Sigmoid colon (tissue), 7 donors: ENCODE data around the gene UPK3B. TPM values are rescaled to one million over a fixed set of nuclear protein-coding genes. Genes with fewer than 3 reads are reported as not detected.
"Not testable (repeated sequence)": the region's sequence is repeated elsewhere in the genome, so short reads cannot be mapped to it uniquely, and the experiment has no call there.

ENCODE experiments used
- DNase-seq: peaks from one replicate; pipeline ENCODE4 v3.0.0-alpha.2; 2019
- H3K27ac ChIP-seq, 4 donors: fragments of 200-600 bp; sonication (generic); one replicate each; pipeline ENCODE4 v1.5.1; 2016 to 2019; ENCODE audit warnings: mild to moderate bottlenecking in 1 of 4
- H3K27me3 ChIP-seq, 3 donors: fragments of 200-600 bp; sonication (generic); one replicate each; pipeline ENCODE4 v1.5.1; 2019; ENCODE audit warnings: mild to moderate bottlenecking in 1 of 3
- H3K36me3 ChIP-seq, 4 donors: fragments of 200-600 bp; sonication (generic); one replicate each; pipeline ENCODE4 v1.5.1; 2016 to 2019
- H3K4me1 ChIP-seq, 4 donors: fragments of 200-600 bp; sonication (generic); one replicate each; pipeline ENCODE4 v1.5.1; 2017 to 2019
- H3K4me3 ChIP-seq, 4 donors: fragments of 200-600 bp; sonication (generic); one replicate each; pipeline ENCODE4 v1.5.1; 2017 to 2019; ENCODE audit warnings: mild to moderate bottlenecking in 2 of 4, moderate library complexity in 1 of 4
- H3K9me3 ChIP-seq, 4 donors: fragments of 200-600 bp in 3 of 4; sonication (generic) in 3 of 4; one replicate each; pipeline versions ENCODE4 v1.5.1 to v1.6.1; 2013 to 2019
- EP300 ChIP-seq, 4 donors: sonication (generic); formaldehyde crosslinking; IDR thresholded peaks; one replicate each; pipeline ENCODE4 v1.6.1; 2017; ENCODE audit warnings: antibody characterized with exemption in 4 of 4
- POLR2A ChIP-seq, 2 donors: fragments of 450-650 bp; IDR thresholded peaks; one replicate each; pipeline ENCODE4 v1.6.1; 2016; ENCODE audit warnings: antibody characterized with exemption in 2 of 2, mild to moderate bottlenecking in 2 of 2, moderate library complexity in 2 of 2
- POLR2AphosphoS5 ChIP-seq, 4 donors: sonication (generic); formaldehyde crosslinking; IDR thresholded peaks; one replicate each; pipeline ENCODE4 v1.6.1; 2017; ENCODE audit warnings: antibody characterized with exemption in 4 of 4
- WGBS, 2 donors: extraction: QIAGEN DNeasy Blood & Tissue Kit; methylation state at CpG; one replicate each; pipeline ENCODE4 v1.1.7; 2013; 5-methylcytosine and 5-hydroxymethylcytosine counted together
- intact Hi-C: fragments of 100-400 bp; cut with DNase I; formaldehyde crosslinking; loops from one replicate; pipeline ENCODE4 v1.15.1; 2023
- polyA plus RNA-seq, 3 donors: library from polyadenylated mRNA; stranded (reverse); fragments of 200-250 nt; gene quantifications; one replicate each; pipeline ENCODE4 v1.2.3, GENCODE V29; 2013
- total RNA-seq, 4 donors: library from RNA; depleted of rRNA; stranded (reverse); fragments of >200 nt; gene quantifications; one replicate each; pipeline ENCODE4 v1.1.0, GENCODE V29; 2016
- TF ChIP-seq, protein P1 (sequence below), 4 experiments: fragments of 450-650 bp in 3 of 4; fragments of 200-600 bp in 1 of 4; IDR thresholded peaks; one replicate each; pipeline ENCODE4 v1.5.1; 2016 to 2019; ENCODE audit warnings: antibody characterized with exemption in 4 of 4, mild to moderate bottlenecking in 3 of 4, moderate library complexity in 2 of 4
- donor health status: healthy with polysubstance abuse.
- donor health status: Bipolar disorder and iron deficiency.
- donor health status: healthy.

The UPK3B gene
- total and polyA plus RNA-seq, 7 donors: 0.27 to 3.9 (median 0.87) TPM; not detected in 1

- DNase-seq: peak; percentile 58
- no peak overlapping the region for H3K27ac ChIP-seq
- no peaks in the 10 kb centered on the region for H3K27me3 ChIP-seq
- peaks cover 0 to 27% (median 9%) of the 10 kb centered on the region in 4 donors for H3K36me3 ChIP-seq
- TF ChIP-seq, protein P1, sequence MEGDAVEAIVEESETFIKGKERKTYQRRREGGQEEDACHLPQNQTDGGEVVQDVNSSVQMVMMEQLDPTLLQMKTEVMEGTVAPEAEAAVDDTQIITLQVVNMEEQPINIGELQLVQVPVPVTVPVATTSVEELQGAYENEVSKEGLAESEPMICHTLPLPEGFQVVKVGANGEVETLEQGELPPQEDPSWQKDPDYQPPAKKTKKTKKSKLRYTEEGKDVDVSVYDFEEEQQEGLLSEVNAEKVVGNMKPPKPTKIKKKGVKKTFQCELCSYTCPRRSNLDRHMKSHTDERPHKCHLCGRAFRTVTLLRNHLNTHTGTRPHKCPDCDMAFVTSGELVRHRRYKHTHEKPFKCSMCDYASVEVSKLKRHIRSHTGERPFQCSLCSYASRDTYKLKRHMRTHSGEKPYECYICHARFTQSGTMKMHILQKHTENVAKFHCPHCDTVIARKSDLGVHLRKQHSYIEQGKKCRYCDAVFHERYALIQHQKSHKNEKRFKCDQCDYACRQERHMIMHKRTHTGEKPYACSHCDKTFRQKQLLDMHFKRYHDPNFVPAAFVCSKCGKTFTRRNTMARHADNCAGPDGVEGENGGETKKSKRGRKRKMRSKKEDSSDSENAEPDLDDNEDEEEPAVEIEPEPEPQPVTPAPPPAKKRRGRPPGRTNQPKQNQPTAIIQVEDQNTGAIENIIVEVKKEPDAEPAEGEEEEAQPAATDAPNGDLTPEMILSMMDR (IDR thresholded peaks at IDR 0.05): no peak
- TF ChIP-seq POLR2A (IDR thresholded peaks at IDR 0.05): no peak
- TF ChIP-seq POLR2AphosphoS5 (IDR thresholded peaks at IDR 0.05): no peak
- TF ChIP-seq EP300 (IDR thresholded peaks at IDR 0.05): no peak
- H3K4me1 ChIP-seq: peaks cover 0 to 7% (median 3%) of the 10 kb centered on the region in 4 donors
- no peak overlapping the region for H3K4me3 ChIP-seq
- intact Hi-C loops: loop anchor here (10.0 kb wide), 1 partner anchor 489 kb away; no protein-coding TSS in a partner anchor
- 91 to 93% methylated on average over 32 of the region's 32 CpGs for WGBS, 2 donors
- H3K9me3 ChIP-seq: no peaks in the 10 kb centered on the region
Observed at GRCh38 chr7:76505168-76506080, 4.9 kb upstream of the UPK3B start.

- Histone ChIP-seq H3K9me3 (no peaks in the 10 kb centered on the region), H3K36me3 (peaks cover 0 to 23% (median 9%) of the 10 kb centered on the region in 4 donors), H3K27ac (no peak overlapping the region), H3K27me3 (no peaks in the 10 kb centered on the region), H3K4me3 (no peak overlapping the region), H3K4me1 (peaks cover 0 to 7% (median 3%) of the 10 kb centered on the region in 4 donors)
- intact Hi-C loops: loop anchor here (10.0 kb wide), 1 partner anchor 489 kb away; no protein-coding TSS in a partner anchor
- TF ChIP-seq EP300 (IDR thresholded peaks at IDR 0.05): no peak
- TF ChIP-seq, protein P1 (IDR thresholded peaks at IDR 0.05): no peak
- no peak for TF ChIP-seq POLR2AphosphoS5 (IDR thresholded peaks at IDR 0.05)
- no peak for TF ChIP-seq POLR2A (IDR thresholded peaks at IDR 0.05)
- no peak for DNase-seq
- WGBS, 2 donors: 81 to 82% methylated on average over 5 of the region's 5 CpGs
Observed at GRCh38 chr7:76506081-76506440, 4.3 kb upstream of the UPK3B start.

GRCh38 chr7:76506643-76507042 is 3.7 kb upstream of the UPK3B start:
- not testable (repeated sequence) for H3K4me1 ChIP-seq, H3K27me3 ChIP-seq, H3K9me3 ChIP-seq, DNase-seq, H3K4me3 ChIP-seq, H3K27ac ChIP-seq
- intact Hi-C loops: loop anchor here (10.0 kb wide), 1 partner anchor 488 kb away; no protein-coding TSS in a partner anchor
- 97 to 98% methylated on average over 8 of the region's 8 CpGs for WGBS, 2 donors
- H3K36me3 ChIP-seq: peaks cover 0 to 22% (median 9%) of the 10 kb centered on the region in 4 donors

DNA sequence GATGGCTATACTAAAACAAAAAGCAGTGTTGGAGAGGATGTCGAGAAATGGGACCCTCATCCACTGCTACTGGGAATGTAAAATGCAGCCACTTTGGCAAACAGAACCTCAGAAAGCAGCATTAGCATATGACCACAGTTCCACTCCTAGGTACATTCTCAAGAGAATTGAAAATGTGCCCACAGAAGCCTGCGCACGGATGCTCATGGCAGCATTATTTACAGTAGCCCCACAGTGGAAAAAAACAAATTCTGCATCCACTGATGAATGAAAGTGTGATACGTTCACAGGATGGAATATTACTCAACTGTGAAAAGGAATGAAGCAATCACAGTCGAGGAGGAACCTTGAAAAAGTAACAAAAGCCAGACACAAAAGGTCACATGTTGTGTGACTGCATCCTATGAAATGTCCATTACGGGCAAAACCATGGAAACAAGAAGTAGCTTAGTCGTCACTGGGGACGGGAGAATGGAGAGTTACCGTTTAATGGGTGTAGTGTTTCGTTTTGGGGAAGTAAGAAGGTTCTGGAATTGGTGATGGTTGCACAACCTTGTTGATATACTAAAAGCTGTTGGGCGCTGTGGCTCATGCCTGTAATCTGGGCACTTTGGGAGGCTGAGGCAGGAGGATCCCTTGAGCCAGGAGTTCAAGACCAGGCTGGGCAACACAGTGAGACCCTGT is 2.5 kb upstream of the UPK3B start:
- no peak overlapping the region for H3K4me3 ChIP-seq
- WGBS, 2 donors: 82 to 87% methylated on average over 11 of the region's 11 CpGs
- H3K36me3 ChIP-seq: peaks cover 0 to 18% (median 9%) of the 10 kb centered on the region in 4 donors
- TF ChIP-seq POLR2A (IDR thresholded peaks at IDR 0.05) (no peak), EP300 (IDR thresholded peaks at IDR 0.05) (no peak), POLR2AphosphoS5 (IDR thresholded peaks at IDR 0.05) (no peak)
- TF ChIP-seq, protein P1 (IDR thresholded peaks at IDR 0.05): no peak
- H3K27me3 ChIP-seq: no peaks in the 10 kb centered on the region
- intact Hi-C loops: loop anchor here (10.0 kb wide), 1 partner anchor 487 kb away; no protein-coding TSS in a partner anchor
- peaks cover 0 to 7% (median 3%) of the 10 kb centered on the region in 4 donors for H3K4me1 ChIP-seq
- DNase-seq: no peak
- no peak overlapping the region for H3K27ac ChIP-seq
- no peaks in the 10 kb centered on the region for H3K9me3 ChIP-seq

GRCh38 chr7:76511200-76511910 is 1.0 kb downstream of the UPK3B start:
- H3K9me3 ChIP-seq, H3K4me3 ChIP-seq, DNase-seq, H3K27me3 ChIP-seq, H3K27ac ChIP-seq, H3K36me3 ChIP-seq, intact Hi-C loops: not testable (repeated sequence)
- 36 to 80% methylated on average over 17 to 18 of the region's 24 CpGs for WGBS, 2 donors
- peaks cover 0 to 15% (median 3%) of the 10 kb centered on the region in 4 donors for H3K4me1 ChIP-seq

DNA sequence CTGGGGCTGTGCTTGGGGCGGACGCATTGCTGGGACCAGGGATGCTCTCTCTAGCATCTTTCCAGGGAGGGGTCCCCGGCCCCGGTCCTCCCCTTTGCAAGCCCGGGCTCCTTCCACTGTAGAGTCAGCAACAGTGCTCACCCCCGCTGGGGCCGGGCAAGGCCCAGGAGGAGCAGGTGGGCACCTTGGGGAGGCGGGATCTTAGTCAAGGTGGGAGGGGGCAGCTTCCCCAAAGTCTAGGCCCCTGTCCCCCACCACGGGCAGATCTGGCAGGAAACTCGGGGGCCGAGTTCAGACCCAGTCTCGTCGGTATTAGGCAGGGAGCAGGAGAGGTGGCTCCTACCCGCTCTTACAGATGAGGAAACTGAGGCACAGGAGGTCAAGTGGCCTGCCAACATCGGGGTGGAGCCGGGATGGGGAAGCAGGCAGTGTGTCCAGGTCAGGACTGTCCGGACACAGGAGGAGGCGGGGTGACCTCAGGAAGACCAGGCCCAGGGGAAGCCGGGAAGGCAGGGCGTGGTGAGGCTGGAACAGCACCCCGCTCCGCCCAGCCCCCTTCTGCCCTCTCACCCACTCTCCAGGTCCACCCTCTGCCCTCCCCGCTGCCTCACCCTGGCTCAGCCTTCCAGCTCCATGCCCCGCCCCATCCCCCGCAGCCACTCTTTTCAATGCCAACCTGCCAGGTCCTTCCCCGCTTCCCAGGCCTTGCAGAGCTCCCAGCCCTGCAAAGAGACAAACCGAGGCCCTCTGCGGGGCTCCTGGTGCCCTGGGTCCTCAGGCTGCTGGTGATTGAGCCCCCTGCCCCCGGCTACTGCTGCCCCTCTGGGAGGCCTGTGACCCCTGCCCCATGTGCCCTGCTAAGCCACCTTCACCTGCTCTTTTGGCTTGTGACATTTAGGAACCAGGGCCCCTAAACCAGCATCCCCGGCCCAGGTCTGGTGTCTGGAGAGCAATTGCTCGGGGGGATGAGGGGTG is 1.8 kb downstream of the UPK3B start:
- intact Hi-C loops, H3K27me3 ChIP-seq, H3K36me3 ChIP-seq, H3K4me3 ChIP-seq, H3K9me3 ChIP-seq, DNase-seq: not testable (repeated sequence)
- H3K27ac ChIP-seq: peak overlapping the region in 1 of 4 donors; percentile 17
- WGBS, 2 donors: 21 to 80% methylated on average over 19 of the region's 31 CpGs
- H3K4me1 ChIP-seq: peaks cover 0 to 15% (median 3%) of the 10 kb centered on the region in 4 donors
